ENCODE data around the gene GNG3.
"Not testable (repeated sequence)": the region's sequence is repeated elsewhere in the genome, so short reads cannot be mapped to it uniquely, and the experiment has no call there.

The GNG3 gene

GRCh38 chr11:62707277-62707861, at the start of gene GNG3, which contains the start of gene BSCL2:
TSS of gene GNG3 (plus strand) at chr11:62707676. CDS start at chr11:62708296, 620 bp downstream.
TSS of gene BSCL2 (minus strand) at chr11:62707424. CDS start at chr11:62707195, 229 bp downstream.
- DNase-seq (ENCODE audit: low read depth in 1 of 2, low spot score in 1 of 2), result no peak

- DNase-seq (ENCODE audit: low read depth in 1 of 2, low spot score in 1 of 2), result no peak
These were observed 42.9 kb upstream of the GNG3 start for GRCh38 chr11:62664405-62665074.

- DNase-seq (ENCODE audit: low read depth in 1 of 2, low spot score in 1 of 2), result peak; percentile 96 to 97
These were observed 42.3 kb upstream of the GNG3 start, which contains the start of the genes C11orf98 and CSKMT for GRCh38 chr11:62665075-62665598. TSS of gene C11orf98 (minus strand) at chr11:62665210. CDS start at chr11:62665169, 41 bp downstream. TSS of gene CSKMT (plus strand) at chr11:62665312. CDS start at chr11:62665880, 568 bp downstream.

GRCh38 chr11:62665599-62666258, 41.7 kb upstream of the GNG3 start:
- peak; percentile 45 to 49 for DNase-seq (ENCODE audit: low read depth in 1 of 2, low spot score in 1 of 2)

- no peak for DNase-seq (ENCODE audit: low read depth in 1 of 2, low spot score in 1 of 2)
These were observed 41.1 kb upstream of the GNG3 start for GRCh38 chr11:62666259-62666926.

- no peak for DNase-seq (ENCODE audit: low read depth in 1 of 2, low spot score in 1 of 2)
These were observed 40.0 kb upstream of the GNG3 start for GRCh38 chr11:62667460-62667859.

GRCh38 chr11:62669420-62670161, 37.9 kb upstream of the GNG3 start:
- no peak for DNase-seq (ENCODE audit: low read depth in 1 of 2, low spot score in 1 of 2)

GRCh38 chr11:62671236-62671607, 36.3 kb upstream of the GNG3 start:
- no peak for DNase-seq (ENCODE audit: low read depth in 1 of 2, low spot score in 1 of 2)

GRCh38 chr11:62671608-62672389, 35.7 kb upstream of the GNG3 start, which contains the start of the genes LBHD1 and UQCC3:
TSS of gene LBHD1 (minus strand) at chr11:62672267. CDS start at chr11:62670031, 2,236 bp downstream.
TSS of gene UQCC3 (plus strand) at chr11:62671673. CDS start at chr11:62671746, 73 bp downstream.
- DNase-seq (ENCODE audit: low read depth in 1 of 2, low spot score in 1 of 2), result peak; percentile 56 to 70

- DNase-seq (ENCODE audit: low read depth in 1 of 2, low spot score in 1 of 2), result no peak
These were observed 34.3 kb upstream of the GNG3 start for GRCh38 chr11:62673196-62673525.

- DNase-seq (ENCODE audit: low read depth in 1 of 2, low spot score in 1 of 2), result not testable (repeated sequence)
These were observed 32.1 kb upstream of the GNG3 start for GRCh38 chr11:62675415-62675814.

- no peak for DNase-seq (ENCODE audit: low read depth in 1 of 2, low spot score in 1 of 2)
These were observed 30.8 kb upstream of the GNG3 start for GRCh38 chr11:62676698-62677097.

- no peak for DNase-seq (ENCODE audit: low read depth in 1 of 2, low spot score in 1 of 2)
These were observed 30.3 kb upstream of the GNG3 start for GRCh38 chr11:62677156-62677555.

GRCh38 chr11:62677714-62678113, 29.8 kb upstream of the GNG3 start:
- DNase-seq (ENCODE audit: low read depth in 1 of 2, low spot score in 1 of 2), result no peak

- DNase-seq (ENCODE audit: low read depth in 1 of 2, low spot score in 1 of 2), result no peak
These were observed 29.1 kb upstream of the GNG3 start for GRCh38 chr11:62678433-62678769.

- DNase-seq (ENCODE audit: low read depth in 1 of 2, low spot score in 1 of 2), result peak; percentile 64 to 86
These were observed 28.4 kb upstream of the GNG3 start, which contains the start of gene UBXN1 for GRCh38 chr11:62678770-62679696. TSS of gene UBXN1 (minus strand) at chr11:62679073. CDS start at chr11:62678923, 150 bp downstream.

- DNase-seq (ENCODE audit: low read depth in 1 of 2, low spot score in 1 of 2), result no peak
These were observed 26.6 kb upstream of the GNG3 start for GRCh38 chr11:62680825-62681240.

- no peak for DNase-seq (ENCODE audit: low read depth in 1 of 2, low spot score in 1 of 2)
These were observed 25.0 kb upstream of the GNG3 start for GRCh38 chr11:62682518-62682917.

All from activated CD4-positive, alpha-beta T cell treated with anti-CD3 and anti-CD28 coated beads, Interleukin-2, amount 50 U/mL, for 24 hours (primary cell).